Lower lobe of right lung (tissue), 2 donors: ENCODE measurements around the gene PITPNM3. TPM values are rescaled to one million over a fixed set of nuclear protein-coding genes. Genes with fewer than 3 reads are reported as not detected.

Experiments used
- ATAC-seq, 2 donors: fragments of 200-7000 bp; cut with Tn5 transposase; one replicate each; pipeline ENCODE4 v1.9.1; 2020 to 2022; ENCODE audit warnings: mild to moderate bottlenecking in 2 of 2, moderate library complexity in 2 of 2
- DNase-seq: peaks from one replicate; pipeline ENCODE4 v3.0.0-alpha.2; 2020
- H3K27ac ChIP-seq: fragments of 200-600 bp; one replicate; pipeline ENCODE4 v1.8.0; 2022
- H3K27me3 ChIP-seq: fragments of 200-600 bp; one replicate; pipeline ENCODE4 v1.8.0; 2022; ENCODE audit warnings: low read depth
- H3K36me3 ChIP-seq: fragments of 200-600 bp; one replicate; pipeline ENCODE4 v1.8.0; 2022; ENCODE audit warnings: mild to moderate bottlenecking
- H3K4me1 ChIP-seq: fragments of 200-600 bp; one replicate; pipeline ENCODE4 v1.8.0; 2022
- H3K4me3 ChIP-seq: fragments of 200-600 bp; one replicate; pipeline ENCODE4 v1.8.0; 2022; ENCODE audit warnings: mild to moderate bottlenecking
- H3K9me3 ChIP-seq: fragments of 200-600 bp; one replicate; pipeline ENCODE4 v1.8.0; 2022
- intact Hi-C: fragments of 100-400 bp; cut with DNase I; formaldehyde crosslinking; loops from one replicate; pipeline ENCODE4 v1.11.0; 2022
- total RNA-seq: library from RNA; stranded (reverse); fragmentation: NEBNext Ultra II Directional; extraction: Animal tissue kit (Norgen Biotek cat#: 25700); gene quantifications from one replicate; pipeline ENCODE4 v1.2.1, GENCODE V29; 2021
- TF ChIP-seq, protein P1 (sequence below): fragments of 200-600 bp; IDR thresholded peaks from one replicate; pipeline ENCODE4 v1.8.0; 2022; ENCODE audit warnings: antibody characterized with exemption, mild to moderate bottlenecking
- donor health status: DM: no; HTN: yes; CAD: no; lungs with severe emphysema.

Gene PITPNM3
- total RNA-seq, 1 donor from 2014 or later, result 12.3 TPM

DNA sequence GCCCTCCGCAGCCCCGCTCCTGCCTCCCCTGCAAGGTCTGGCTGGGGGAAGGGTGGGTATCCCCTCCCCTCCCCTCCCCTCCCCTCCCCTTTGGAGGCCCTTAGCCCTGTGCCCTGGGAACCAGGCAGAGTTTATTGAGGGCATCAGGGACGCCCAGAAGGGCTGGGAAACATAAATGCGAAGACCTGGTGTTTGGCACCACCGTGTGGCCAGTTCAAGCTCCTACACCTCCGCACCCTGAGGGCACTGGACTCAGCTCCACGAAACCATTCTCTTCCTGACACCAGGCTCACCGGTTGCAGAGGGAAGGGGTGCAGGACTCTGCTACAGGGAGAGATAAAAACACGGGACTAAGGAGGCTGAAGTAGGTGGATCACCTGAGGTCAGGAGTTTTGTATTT, 120.4 kb downstream of the PITPNM3 start:
- Histone ChIP-seq H3K36me3 (no peaks in the 10 kb centered on the region), H3K4me3 (no peak overlapping the region), H3K27me3 (peaks cover 6% of the 10 kb centered on the region), H3K9me3 (no peaks in the 10 kb centered on the region), H3K27ac (no peak overlapping the region), H3K4me1 (no peaks in the 10 kb centered on the region)
- peak; percentile 72 for DNase-seq
- peak; percentile 91 for ATAC-seq
- intact Hi-C loops, result no loop called here
- TF ChIP-seq, protein P1, sequence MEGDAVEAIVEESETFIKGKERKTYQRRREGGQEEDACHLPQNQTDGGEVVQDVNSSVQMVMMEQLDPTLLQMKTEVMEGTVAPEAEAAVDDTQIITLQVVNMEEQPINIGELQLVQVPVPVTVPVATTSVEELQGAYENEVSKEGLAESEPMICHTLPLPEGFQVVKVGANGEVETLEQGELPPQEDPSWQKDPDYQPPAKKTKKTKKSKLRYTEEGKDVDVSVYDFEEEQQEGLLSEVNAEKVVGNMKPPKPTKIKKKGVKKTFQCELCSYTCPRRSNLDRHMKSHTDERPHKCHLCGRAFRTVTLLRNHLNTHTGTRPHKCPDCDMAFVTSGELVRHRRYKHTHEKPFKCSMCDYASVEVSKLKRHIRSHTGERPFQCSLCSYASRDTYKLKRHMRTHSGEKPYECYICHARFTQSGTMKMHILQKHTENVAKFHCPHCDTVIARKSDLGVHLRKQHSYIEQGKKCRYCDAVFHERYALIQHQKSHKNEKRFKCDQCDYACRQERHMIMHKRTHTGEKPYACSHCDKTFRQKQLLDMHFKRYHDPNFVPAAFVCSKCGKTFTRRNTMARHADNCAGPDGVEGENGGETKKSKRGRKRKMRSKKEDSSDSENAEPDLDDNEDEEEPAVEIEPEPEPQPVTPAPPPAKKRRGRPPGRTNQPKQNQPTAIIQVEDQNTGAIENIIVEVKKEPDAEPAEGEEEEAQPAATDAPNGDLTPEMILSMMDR, result peak; percentile 83

DNA sequence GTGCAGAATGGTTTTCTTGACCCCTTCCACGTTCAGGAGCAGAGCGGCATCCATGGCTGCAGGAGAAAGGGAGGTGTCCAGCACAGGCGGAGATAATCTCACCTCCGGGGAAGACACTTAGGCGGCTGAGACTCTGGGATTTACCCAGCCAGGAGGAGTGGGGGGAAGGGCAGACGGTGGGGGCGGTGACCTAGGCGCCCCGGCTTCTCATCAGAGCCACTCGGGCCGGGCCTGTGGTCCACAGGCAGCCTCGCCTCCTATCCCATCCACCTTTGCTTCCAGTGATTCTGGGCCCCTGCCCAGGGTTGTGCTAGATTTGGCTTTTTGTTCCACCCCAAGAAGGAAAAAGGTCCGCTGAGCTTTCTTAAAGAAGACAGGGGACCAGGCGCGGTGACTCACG, 121.3 kb downstream of the PITPNM3 start, which contains the start of gene AIPL1:
Gene AIPL1 (minus strand): TSS at position 71 of the 400 bp plus-strand sequence. CDS start 17 bp downstream, at position 54.
- TF ChIP-seq, protein P1, result no peak
- Histone ChIP-seq H3K4me1 (no peaks in the 10 kb centered on the region), H3K27me3 (peaks cover 6% of the 10 kb centered on the region), H3K36me3 (no peaks in the 10 kb centered on the region), H3K27ac (no peak within 1 kb of the TSS), H3K4me3 (no peak within 1 kb of the TSS), H3K9me3 (no peaks in the 10 kb centered on the region)
- DNase-seq (no peak), ATAC-seq (no peak)
- intact Hi-C loops, result no loop called here

DNA sequence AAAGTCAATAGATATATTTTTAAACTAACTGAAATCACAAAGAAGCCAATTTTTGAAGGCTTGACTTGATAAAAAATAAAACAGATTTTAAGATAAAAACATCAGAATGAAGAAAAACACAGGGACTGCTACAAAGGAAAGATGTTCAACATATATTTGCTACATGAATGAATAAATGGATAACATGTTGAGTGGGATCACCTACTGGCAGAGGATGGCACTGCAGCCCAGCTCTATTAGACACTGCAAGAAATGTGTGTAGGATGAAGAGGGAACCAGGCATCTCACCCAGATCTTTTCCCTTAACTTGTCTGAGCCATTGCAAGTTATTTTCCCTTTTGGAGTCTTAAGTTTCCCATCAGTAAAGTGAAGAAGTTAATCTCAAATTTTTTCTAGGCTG, 125.6 kb downstream of the PITPNM3 start:
- DNase-seq, result no peak
- no peak for ATAC-seq
- no peak overlapping the region for H3K27ac ChIP-seq
- no peaks in the 10 kb centered on the region for H3K9me3 ChIP-seq
- TF ChIP-seq, protein P1, result peak; percentile 21
- no peaks in the 10 kb centered on the region for H3K27me3 ChIP-seq
- intact Hi-C loops, result no loop called here
- H3K4me1 ChIP-seq, result no peaks in the 10 kb centered on the region
- H3K36me3 ChIP-seq, result no peaks in the 10 kb centered on the region
- no peak overlapping the region for H3K4me3 ChIP-seq

DNA sequence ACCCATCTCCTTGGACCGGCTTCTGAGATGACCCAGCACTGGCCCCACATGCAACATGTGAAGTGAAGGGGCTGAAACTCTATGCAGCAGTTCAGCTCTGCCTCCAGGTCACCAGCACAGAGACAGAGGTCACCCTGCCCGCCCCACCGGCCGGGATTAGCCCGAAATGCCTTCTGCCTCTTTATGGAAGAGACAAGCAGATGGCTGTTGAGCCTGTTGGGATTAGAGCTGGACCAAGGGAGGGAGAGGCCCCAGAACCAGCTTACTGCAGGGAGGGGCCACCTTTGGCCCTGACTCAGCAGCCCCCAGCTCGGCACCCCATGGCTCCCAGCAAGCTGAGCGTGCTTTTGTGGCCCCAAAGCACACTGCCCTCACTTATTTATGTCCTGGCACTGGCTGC, 127.1 kb downstream of the PITPNM3 start:
- H3K4me1 ChIP-seq, result no peaks in the 10 kb centered on the region
- no peaks in the 10 kb centered on the region for H3K27me3 ChIP-seq
- DNase-seq, result no peak
- no peaks in the 10 kb centered on the region for H3K9me3 ChIP-seq
- no peak overlapping the region for H3K27ac ChIP-seq
- ATAC-seq, result no peak
- no peaks in the 10 kb centered on the region for H3K36me3 ChIP-seq
- intact Hi-C loops, result loop anchor here (5.0 kb wide), 1 partner anchor 842 kb away; no protein-coding TSS in a partner anchor
- no peak overlapping the region for H3K4me3 ChIP-seq
- TF ChIP-seq, protein P1, result no peak

DNA sequence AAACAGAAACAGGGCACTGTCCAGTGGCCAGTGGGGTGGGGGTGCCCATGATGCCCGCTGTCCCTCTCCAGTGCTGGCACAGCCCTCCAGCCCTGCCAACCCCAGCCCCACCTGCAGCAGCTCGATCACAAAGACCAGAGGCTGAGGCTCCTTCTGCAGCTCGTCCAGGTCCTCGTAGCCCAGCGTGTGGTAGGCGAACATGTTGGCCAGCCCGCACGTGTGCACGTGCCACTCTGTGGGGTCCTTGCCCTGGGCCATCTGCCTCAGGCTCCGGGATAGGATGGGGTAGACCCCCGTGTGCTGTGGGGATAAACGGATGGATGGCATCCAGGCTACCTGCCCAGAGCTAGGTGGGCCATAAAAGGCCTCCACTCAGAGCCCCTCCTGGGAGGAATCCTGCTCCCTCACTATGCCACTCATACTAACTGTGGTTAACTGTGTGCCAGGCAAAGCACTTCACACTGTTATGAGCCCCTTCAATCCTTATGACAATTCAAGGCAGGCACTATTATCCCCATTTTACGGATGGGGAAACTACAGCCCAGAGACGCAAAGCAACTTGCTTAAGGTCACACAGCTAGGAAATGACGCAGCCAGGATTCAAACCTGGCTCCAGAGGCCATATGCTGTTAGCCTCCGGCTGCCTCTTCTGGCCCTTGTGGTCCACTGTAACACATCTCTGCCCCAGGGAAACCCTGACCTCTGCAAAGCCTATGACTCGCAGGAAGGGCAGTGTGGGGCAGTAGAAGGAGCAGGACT, 128.0 kb downstream of the PITPNM3 start:
- DNase-seq, result no peak
- H3K4me3 ChIP-seq, result no peak overlapping the region
- intact Hi-C loops, result loop anchor here (5.0 kb wide), 1 partner anchor 841 kb away; no protein-coding TSS in a partner anchor

More for the DNA sequence above, 128.0 kb downstream of the PITPNM3 start:
- Histone ChIP-seq H3K4me1 (no peaks in the 10 kb centered on the region), H3K9me3 (no peaks in the 10 kb centered on the region), H3K27me3 (no peaks in the 10 kb centered on the region), H3K36me3 (no peaks in the 10 kb centered on the region), H3K27ac (no peak overlapping the region)
- no peak for ATAC-seq
- TF ChIP-seq, protein P1, result no peak
